Measurements from ENCODE around the gene MFN1.

DNA sequence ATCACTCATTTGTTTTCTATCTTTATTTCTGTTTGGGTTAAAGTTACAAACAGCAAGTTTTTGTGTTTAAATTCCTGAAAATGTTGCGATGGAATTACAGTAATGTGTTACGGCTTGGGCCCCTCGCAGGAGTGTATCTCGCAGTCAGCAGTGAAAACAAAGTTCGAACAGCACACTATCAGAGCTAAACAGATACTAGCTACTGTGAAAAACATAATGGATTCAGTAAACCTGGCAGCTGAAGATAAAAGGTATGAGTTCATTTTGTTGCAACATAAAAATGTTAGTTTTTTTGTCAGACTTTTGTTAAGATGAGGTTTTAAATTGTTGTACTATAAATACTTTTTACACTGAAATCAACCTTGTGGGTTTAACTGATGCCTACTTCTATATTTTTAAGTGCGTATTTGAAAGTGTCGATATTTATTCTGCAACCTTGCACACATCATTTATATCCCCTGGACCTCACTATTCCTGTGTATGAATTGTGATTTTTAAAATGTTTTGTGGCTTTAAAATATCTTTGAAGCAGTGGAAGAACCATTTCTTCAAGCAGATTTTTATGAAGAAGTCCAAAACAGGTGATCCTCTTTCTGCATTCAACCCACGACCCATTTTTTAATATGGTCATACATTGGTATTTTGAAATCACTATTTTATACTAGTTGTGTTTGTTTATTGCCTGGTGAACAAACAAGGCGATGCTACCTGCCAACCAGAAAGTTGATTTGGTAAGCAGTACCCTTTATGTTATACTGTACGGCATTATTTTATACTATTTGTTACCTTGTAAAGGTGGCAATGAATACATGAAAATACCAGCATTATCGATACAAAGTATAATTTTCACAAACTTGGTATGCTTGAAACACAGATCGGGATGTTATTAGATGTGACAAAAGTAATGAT is 27.8 kb downstream of the MFN1 start:
- TF ChIP-seq, protein P1, sequence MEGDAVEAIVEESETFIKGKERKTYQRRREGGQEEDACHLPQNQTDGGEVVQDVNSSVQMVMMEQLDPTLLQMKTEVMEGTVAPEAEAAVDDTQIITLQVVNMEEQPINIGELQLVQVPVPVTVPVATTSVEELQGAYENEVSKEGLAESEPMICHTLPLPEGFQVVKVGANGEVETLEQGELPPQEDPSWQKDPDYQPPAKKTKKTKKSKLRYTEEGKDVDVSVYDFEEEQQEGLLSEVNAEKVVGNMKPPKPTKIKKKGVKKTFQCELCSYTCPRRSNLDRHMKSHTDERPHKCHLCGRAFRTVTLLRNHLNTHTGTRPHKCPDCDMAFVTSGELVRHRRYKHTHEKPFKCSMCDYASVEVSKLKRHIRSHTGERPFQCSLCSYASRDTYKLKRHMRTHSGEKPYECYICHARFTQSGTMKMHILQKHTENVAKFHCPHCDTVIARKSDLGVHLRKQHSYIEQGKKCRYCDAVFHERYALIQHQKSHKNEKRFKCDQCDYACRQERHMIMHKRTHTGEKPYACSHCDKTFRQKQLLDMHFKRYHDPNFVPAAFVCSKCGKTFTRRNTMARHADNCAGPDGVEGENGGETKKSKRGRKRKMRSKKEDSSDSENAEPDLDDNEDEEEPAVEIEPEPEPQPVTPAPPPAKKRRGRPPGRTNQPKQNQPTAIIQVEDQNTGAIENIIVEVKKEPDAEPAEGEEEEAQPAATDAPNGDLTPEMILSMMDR (IDR thresholded peaks at IDR 0.05), result no peak
- no peak for TF ChIP-seq POLR2AphosphoS5 (IDR thresholded peaks at IDR 0.05)
- TF ChIP-seq EP300 (IDR thresholded peaks at IDR 0.05), result no peak
- TF ChIP-seq POLR2A (IDR thresholded peaks at IDR 0.05; ENCODE audit: low read depth), result no peak

Data from esophagus muscularis mucosa (tissue), 4 donors.